Body of pancreas (tissue), 4 donors: Measurements from ENCODE around the gene TMEM98. TPM values are rescaled to one million over a fixed set of nuclear protein-coding genes. Genes with fewer than 3 reads are reported as not detected.
A peak's percentile ranks its signal among the peaks of the same experiment; 100 is the strongest.

Source experiments
- ATAC-seq: fragments of 150-250 bp; one replicate; pipeline ENCODE4 v1.9.1; 2016
- DNase-seq, 4 donors: peaks; one replicate each; pipeline ENCODE4 v3.0.0-alpha.2; 2019
- H3K27ac ChIP-seq, 4 donors: fragments of 200-600 bp; sonication (generic); 1 replicate in 3 of 4; 2 replicates in 1 of 4; pipeline versions ENCODE4 v1.5.1 to v1.6.1; 2016 to 2019; ENCODE audit warnings: mild to moderate bottlenecking in 1 of 4, mixed read lengths in 1 of 4, moderate library complexity in 1 of 4
- H3K27me3 ChIP-seq, 2 donors: fragments of 200-600 bp; sonication (generic); one replicate each; pipeline ENCODE4 v1.6.0; 2016; ENCODE audit warnings: mild to moderate bottlenecking in 1 of 2
- H3K36me3 ChIP-seq, 2 donors: fragments of 200-600 bp; sonication (generic); replicated peaks in 1 of 2; 2 replicates each; pipeline ENCODE4 v1.5.1; 2016; ENCODE audit warnings: low read depth in 2 of 2; ENCODE audit not compliant: insufficient read depth in 1 of 2
- H3K4me1 ChIP-seq: fragments of 200-600 bp; sonication (generic); one replicate; pipeline ENCODE4 v1.6.0; 2016
- H3K4me3 ChIP-seq, 2 donors: fragments of 200-600 bp; sonication (generic); 1 replicate in 1 of 2; 2 replicates in 1 of 2; pipeline ENCODE4 v1.5.1; 2016 to 2019
- H3K9me3 ChIP-seq, 3 donors: fragments of 200-600 bp; sonication (generic); 1 replicate in 2 of 3; 2 replicates in 1 of 3; pipeline ENCODE4 v1.5.1; 2016
- CTCF ChIP-seq, 7 experiments: fragments of 450-650 bp in 4 of 7; fragments of 200-600 bp in 3 of 7; sonication (generic) in 3 of 7; IDR thresholded peaks; one replicate each; pipeline ENCODE4 v1.5.1; 2016 to 2019; ENCODE audit warnings: antibody characterized with exemption in 7 of 7
- POLR2A ChIP-seq, 3 donors: fragments of 450-650 bp; IDR thresholded peaks; one replicate each; pipeline ENCODE4 v1.6.1; 2016; ENCODE audit warnings: antibody characterized with exemption in 3 of 3, mild to moderate bottlenecking in 2 of 3
- WGBS, 2 donors: methylation state at CpG; one replicate each; pipeline ENCODE4 v1.1.5; 2017; 5-methylcytosine and 5-hydroxymethylcytosine counted together
- intact Hi-C: fragments of 100-400 bp; cut with DNase I; formaldehyde crosslinking; loops from one replicate; pipeline ENCODE4 v1.15.1; 2023
- total RNA-seq, 2 donors: library from RNA; depleted of rRNA; stranded (reverse); fragments of >200 nt; gene quantifications; one replicate each; pipeline ENCODE4 v1.1.0, GENCODE V29; 2016

Gene TMEM98
- total RNA-seq, 2 donors from 2014 or later: 88.2 to 99.2 TPM

- WGBS, 2 donors: 36 to 43% methylated on average over 8 of the region's 8 CpGs
- TF ChIP-seq POLR2A (IDR thresholded peaks at IDR 0.05): no peak
- TF ChIP-seq CTCF (IDR thresholded peaks at IDR 0.05): no peak
- Histone ChIP-seq H3K27ac (peak overlapping the region; percentile 45 to 66 (median 52)), H3K4me3 (no peak overlapping the region), H3K36me3 (no peaks in the 10 kb centered on the region), H3K27me3 (no peaks in the 10 kb centered on the region), H3K9me3 (no peaks in the 10 kb centered on the region), H3K4me1 (peaks cover 30% of the 10 kb centered on the region)
- DNase-seq (peak; percentile 39 to 71 (median 53)), ATAC-seq (peak; percentile 79)
- intact Hi-C loops: loop anchor here (10.0 kb wide), 1 partner anchor 51 kb away; the partner anchor contains the start of gene SPACA3
These were observed 15.8 kb downstream of the TMEM98 start for GRCh38 chr17:32943647-32944191.

- Histone ChIP-seq H3K9me3 (no peaks in the 10 kb centered on the region), H3K4me3 (no peak overlapping the region), H3K4me1 (peaks cover 30% of the 10 kb centered on the region), H3K27ac (peak overlapping the region; percentile 45 to 66 (median 52)), H3K27me3 (no peaks in the 10 kb centered on the region), H3K36me3 (no peaks in the 10 kb centered on the region)
- WGBS, 2 donors: 88 to 89% methylated on average over 4 of the region's 4 CpGs
- no peak for TF ChIP-seq CTCF (IDR thresholded peaks at IDR 0.05)
- TF ChIP-seq POLR2A (IDR thresholded peaks at IDR 0.05): no peak
- DNase-seq (no peak), ATAC-seq (no peak)
- intact Hi-C loops: loop anchor here (10.0 kb wide), 1 partner anchor 50 kb away; the partner anchor contains the start of gene SPACA3
These were observed 16.5 kb downstream of the TMEM98 start for GRCh38 chr17:32944248-32945020.

GRCh38 chr17:32946375-32947135 is 18.6 kb downstream of the TMEM98 start:
- no peaks in the 10 kb centered on the region for H3K9me3 ChIP-seq
- no peak overlapping the region for H3K27ac ChIP-seq
- no peaks in the 10 kb centered on the region for H3K36me3 ChIP-seq
- H3K4me3 ChIP-seq: no peak overlapping the region
- no peak for TF ChIP-seq CTCF (IDR thresholded peaks at IDR 0.05)
- TF ChIP-seq POLR2A (IDR thresholded peaks at IDR 0.05): no peak
- DNase-seq (peak in 3 of 4 donors; percentile 42 to 55 (median 54)), ATAC-seq (no peak)
- peaks cover 30% of the 10 kb centered on the region for H3K4me1 ChIP-seq
- no peaks in the 10 kb centered on the region for H3K27me3 ChIP-seq
- WGBS, 2 donors: 66 to 68% methylated on average over 3 of the region's 3 CpGs
- intact Hi-C loops: loop anchor here (10.0 kb wide), 1 partner anchor 48 kb away; the partner anchor contains the start of gene SPACA3

GRCh38 chr17:32947736-32948135 is 19.8 kb downstream of the TMEM98 start:
- TF ChIP-seq POLR2A (IDR thresholded peaks at IDR 0.05) (no peak), CTCF (IDR thresholded peaks at IDR 0.05) (no peak)
- no peaks in the 10 kb centered on the region for H3K27me3 ChIP-seq
- H3K9me3 ChIP-seq: no peaks in the 10 kb centered on the region
- DNase-seq (no peak), ATAC-seq (no peak)
- peaks cover 30% of the 10 kb centered on the region for H3K4me1 ChIP-seq
- intact Hi-C loops: loop anchor here (10.0 kb wide), 1 partner anchor 47 kb away; the partner anchor contains the start of gene SPACA3
- H3K4me3 ChIP-seq: no peak overlapping the region
- 100% methylated on average over 1 of the region's 1 CpG for WGBS, 2 donors
- H3K27ac ChIP-seq: no peak overlapping the region
- H3K36me3 ChIP-seq: no peaks in the 10 kb centered on the region
